GM12878 (cell line): ENCODE results near the gene DOCK1. TPM values are rescaled to one million over a fixed set of nuclear protein-coding genes. Genes with fewer than 3 reads are reported as not detected.

Source experiments
- ATAC-seq: fragments of 200-7000 bp; cut with Tn5 transposase; 3 replicates; pipeline ENCODE4 v1.9.1; 2020; ENCODE audit warnings: mild to moderate bottlenecking, moderate library complexity
- BruUV-seq: library from RNA; stranded (reverse); fragments of 400-500 nt; replicated peaks from 2 replicates; lab custom pipeline; 2021; lab: Mats Ljungman, UMichigan
- CTCF ChIA-PET: fragments of 300-600 bp; sonication (Branson Sonifier 250); formaldehyde crosslinking; extraction: SDS; loops from one replicate; lab custom pipeline; 2021; ENCODE audit warnings: inconsistent platforms; lab: Yijun Ruan, JAX
- POLR2A ChIA-PET: fragments of 350-600 bp; formaldehyde crosslinking; extraction: SDS; loops from one replicate; lab custom pipeline; 2021; ENCODE audit warnings: inconsistent platforms; lab: Charles Lee
- RAD21 ChIA-PET: fragments of 300-600 bp; sonication (Branson Sonifier 250); formaldehyde crosslinking; loops from one replicate; lab custom pipeline; 2023; ENCODE audit warnings: antibody characterized with exemption; ENCODE audit not compliant: unreplicated experiment; lab: Charles Lee
- SMC1A ChIA-PET: fragments of 300-600 bp; sonication (Branson Sonifier 250); formaldehyde crosslinking; loops from one replicate; lab custom pipeline; 2023; ENCODE audit not compliant: unreplicated experiment, uncharacterized antibody; lab: Charles Lee
- DNase-seq: peaks from one replicate; pipeline ENCODE4 v3.0.0-alpha.2; 2011; ENCODE audit warnings: low read depth, low spot score
- FAIRE-seq: peaks from 3 replicates; lab custom pipeline; 2011; peaks lifted over from hg19 to GRCh38; lab: Jason Lieb, UNC
- H2AFZ ChIP-seq: 2 replicates; pipeline ENCODE4 v1.6.0; 2011; ENCODE audit warnings: low read depth, low read length, control low read depth; ENCODE audit not compliant: control insufficient read depth
- H3K27ac ChIP-seq: 2 replicates; pipeline ENCODE4 v1.5.1; 2011; ENCODE audit warnings: control low read depth; ENCODE audit not compliant: control insufficient read depth, insufficient read depth
- H3K27me3 ChIP-seq, 2 experiments: replicated peaks in 1 of 2; 2 replicates each; pipeline versions ENCODE4 v1.6.0 to v1.6.1; 2011; ENCODE audit warnings: low read length in 1 of 2; ENCODE audit not compliant: control insufficient read depth in 2 of 2, insufficient read depth in 2 of 2
- H3K36me3 ChIP-seq, 2 experiments: 2 replicates each; pipeline ENCODE4 v1.5.1; 2011; ENCODE audit warnings: low read length in 1 of 2; ENCODE audit not compliant: control insufficient read depth in 2 of 2, insufficient read depth in 2 of 2
- H3K4me1 ChIP-seq: 2 replicates; pipeline ENCODE4 v1.6.1; 2011; ENCODE audit warnings: mild to moderate bottlenecking, low read length, moderate library complexity, mixed read lengths; ENCODE audit not compliant: control insufficient read depth, insufficient read depth
- H3K4me2 ChIP-seq: 2 replicates; pipeline ENCODE4 v1.6.0; 2011; ENCODE audit warnings: control low read depth; ENCODE audit not compliant: control insufficient read depth, insufficient read depth
- H3K4me3 ChIP-seq: fragments of 200-600 bp; sonication (generic); 2 replicates; pipeline ENCODE4 v1.5.1; 2016
- H3K79me2 ChIP-seq: 2 replicates; pipeline ENCODE4 v1.6.0; 2011; ENCODE audit warnings: low read length; ENCODE audit not compliant: control insufficient read depth, insufficient read depth
- H3K9ac ChIP-seq: 2 replicates; pipeline ENCODE4 v1.8.0; 2011; ENCODE audit warnings: low read length, control low read depth, mixed read lengths; ENCODE audit not compliant: control insufficient read depth, insufficient read depth
- H3K9me3 ChIP-seq: replicated peaks from 3 replicates; pipeline ENCODE4 v1.5.1; 2011; ENCODE audit warnings: mild to moderate bottlenecking, low read length; ENCODE audit not compliant: control insufficient read depth, insufficient read depth
- H4K20me1 ChIP-seq: 2 replicates; pipeline ENCODE4 v1.6.0; 2011; ENCODE audit not compliant: control insufficient read depth, insufficient read depth
- DPF2 ChIP-seq: fragments of 450-650 bp; IDR thresholded peaks from 2 replicates; pipeline ENCODE4 v1.6.1; 2017; ENCODE audit warnings: mild to moderate bottlenecking
- KLF5 ChIP-seq: fragments of 450-650 bp; IDR thresholded peaks from 2 replicates; pipeline ENCODE4 v1.6.1; 2014; ENCODE audit warnings: mild to moderate bottlenecking; ENCODE audit not compliant: partially characterized antibody
- SP1 ChIP-seq: IDR thresholded peaks from one replicate; pipeline ENCODE4 v1.6.1; 2011; ENCODE audit warnings: low read depth, low read length
- TCF3 ChIP-seq: IDR thresholded peaks from 2 replicates; pipeline ENCODE4 v1.6.1; 2012; ENCODE audit warnings: low read depth, mild to moderate bottlenecking, low read length, borderline replicate concordance; ENCODE audit not compliant: insufficient read depth
- USF1 ChIP-seq: IDR thresholded peaks from 2 replicates; pipeline ENCODE4 v1.6.1; 2011; ENCODE audit warnings: borderline replicate concordance, low read depth, mild to moderate bottlenecking, moderate library complexity, mixed read lengths, low read length; ENCODE audit not compliant: insufficient read depth; ENCODE audit errors: extremely low read length
- ZZZ3 ChIP-seq: IDR thresholded peaks from 2 replicates; pipeline ENCODE4 v1.6.1; 2011; ENCODE audit warnings: low read depth; ENCODE audit not compliant: control insufficient read depth, insufficient read length
- WGBS: methylation state at CpG from one replicate; pipeline ENCODE4 v1.1.6; 2016; ENCODE audit warnings: low lambda C conversion rate; ENCODE audit not compliant: insufficient replicate concordance, insufficient coverage; ENCODE audit errors: missing lambda C conversion rate; 5-methylcytosine and 5-hydroxymethylcytosine counted together
- in situ Hi-C: fragments of 300-500 bp; cut with MboI; formaldehyde crosslinking; loops from 9 replicates; pipeline ENCODE4 v1.14.3; 2018; ENCODE audit warnings: mixed read lengths
- intact Hi-C: fragments of 100-400 bp; cut with micrococcal nuclease; formaldehyde crosslinking; loops from one replicate; pipeline ENCODE4 v1.14.2; 2022; ENCODE audit not compliant: unreplicated experiment
- polyA plus RNA-seq, 11 experiments: library from polyadenylated mRNA; depleted of rRNA in 4 of 11; unstranded in 6 of 11; stranded (reverse) in 5 of 11; fragments of >200 nt; fragmentation: Nextera tagmentation in 4 of 11; fragmentation: Illumina TruSeq in 1 of 11; extraction: Ambion mirVana in 4 of 11; extraction: Trizol in 1 of 11; gene quantifications; 1 replicate in 1 of 11; 2 replicates in 10 of 11; pipeline versions ENCODE4 v1.2.1 to v1.2.3, GENCODE V29; 2011 to 2016; ENCODE audit warnings: inconsistent platforms in 2 of 11, missing spikeins in 2 of 11, low read depth in 1 of 11
- total RNA-seq, 4 experiments: library from RNA; depleted of rRNA in 3 of 4; stranded (reverse); fragments of >200 nt in 3 of 4; fragmentation: Illumina TruSeq in 1 of 4; extraction: Trizol in 1 of 4; gene quantifications; 2 replicates each; pipeline versions ENCODE4 v1.2.1 to v1.2.3, GENCODE V29; 2013 to 2021

The DOCK1 gene
- total and polyA plus RNA-seq, 10 of the 15 experiments (the other 5 are each of a cell fraction or from before 2014, with no cell fraction given), result 0.05 to 0.18 TPM; not detected in 8

GRCh38 chr10:127406018-127406550 lies 500.9 kb downstream of the DOCK1 start (continued):
- TF ChIP-seq TCF3 (no peak), KLF5 (no peak), SP1 (no peak), DPF2 (no peak), USF1 (no peak)

- no peaks in the 10 kb centered on the region for H3K4me1 ChIP-seq
- no peak for TF ChIP-seq ZZZ3
- TF ChIP-seq, all 136 proteins: peak for 0
- Histone ChIP-seq H2AFZ (no peak overlapping the region), H3K4me3 (no peak overlapping the region), H3K4me2 (no peak overlapping the region), H3K27ac (no peak overlapping the region), H3K36me3 (no peaks in the 10 kb centered on the region), H3K9ac (no peak overlapping the region), H4K20me1 (no peaks in the 10 kb centered on the region), H3K79me2 (no peaks in the 10 kb centered on the region), H3K9me3 (no peaks in the 10 kb centered on the region), H3K27me3 (no peaks in the 10 kb centered on the region)
- ChIA-PET SMC1A (no interaction called here), POLR2A (no interaction called here), RAD21 (no interaction called here), CTCF (no interaction called here)
- no TSS peak for BruUV-seq
- no peak for ATAC-seq
- 3% methylated on average over 6 of the region's 6 CpGs for WGBS
- no peak for FAIRE-seq
- no peak for DNase-seq
- intact Hi-C loops, result no loop called here
- in situ Hi-C loops, result no loop called here
Observed at GRCh38 chr10:127407551-127407950, 502.3 kb downstream of the DOCK1 start.
